Spleen (tissue), 11 donors: Measurements from ENCODE around the gene TAF13. TPM values are rescaled to one million over a fixed set of nuclear protein-coding genes. Genes with fewer than 3 reads are reported as not detected.

Experiments used
- DNase-seq: peaks from one replicate; pipeline ENCODE4 v3.0.0-alpha.2; 2020
- H3K27ac ChIP-seq, 8 donors: fragments of 200-600 bp; sonication (generic) in 7 of 8; 1 replicate in 4 of 8; 2 replicates in 4 of 8; pipeline versions ENCODE4 v1.5.0 to v1.8.0; 2016 to 2021; ENCODE audit warnings: inconsistent platforms in 4 of 8, mild to moderate bottlenecking in 4 of 8, moderate library complexity in 1 of 8
- H3K27me3 ChIP-seq, 7 donors: fragments of 200-600 bp; sonication (generic) in 6 of 7; replicated peaks in 1 of 7; 1 replicate in 4 of 7; 2 replicates in 3 of 7; pipeline versions ENCODE4 v1.5.0 to v1.8.0; 2016 to 2021; ENCODE audit warnings: inconsistent platforms in 3 of 7, mild to moderate bottlenecking in 1 of 7
- H3K36me3 ChIP-seq, 6 donors: fragments of 200-600 bp; sonication (generic) in 5 of 6; 1 replicate in 4 of 6; 2 replicates in 2 of 6; pipeline versions ENCODE4 v1.5.0 to v1.8.0; 2016 to 2021; ENCODE audit warnings: inconsistent platforms in 2 of 6
- H3K4me1 ChIP-seq, 6 donors: fragments of 200-600 bp; sonication (generic) in 5 of 6; 1 replicate in 3 of 6; 2 replicates in 3 of 6; pipeline versions ENCODE4 v1.5.0 to v1.8.0; 2016 to 2021; ENCODE audit warnings: inconsistent platforms in 3 of 6
- H3K4me3 ChIP-seq, 8 donors: fragments of 200-600 bp; sonication (generic) in 7 of 8; 1 replicate in 4 of 8; 2 replicates in 4 of 8; pipeline versions ENCODE4 v1.5.0 to v1.8.0; 2016 to 2021; ENCODE audit warnings: inconsistent platforms in 4 of 8, mild to moderate bottlenecking in 4 of 8, moderate library complexity in 2 of 8
- H3K9me3 ChIP-seq, 8 donors: fragments of 200-600 bp; sonication (generic) in 7 of 8; 1 replicate in 4 of 8; 2 replicates in 4 of 8; pipeline versions ENCODE4 v1.5.0 to v1.8.0; 2016 to 2021; ENCODE audit warnings: inconsistent platforms in 4 of 8
- POLR2A ChIP-seq, 3 donors: fragments of 450-650 bp; IDR thresholded peaks; one replicate each; pipeline ENCODE4 v1.5.1; 2017; ENCODE audit warnings: antibody characterized with exemption in 3 of 3, mild to moderate bottlenecking in 1 of 3
- POLR2AphosphoS5 ChIP-seq, 3 donors: sonication (generic); formaldehyde crosslinking; IDR thresholded peaks; one replicate each; pipeline ENCODE4 v1.5.1; 2017; ENCODE audit warnings: antibody characterized with exemption in 3 of 3
- WGBS, 5 donors: extraction: QIAGEN DNeasy Blood & Tissue Kit in 3 of 5; methylation state at CpG; one replicate each; pipeline versions ENCODE4 v1.1.5 to v1.1.7; 2013 to 2018; 5-methylcytosine and 5-hydroxymethylcytosine counted together
- intact Hi-C: fragments of 100-400 bp; cut with DNase I; formaldehyde crosslinking; loops from one replicate; pipeline ENCODE4 v1.15.0; 2023; ENCODE audit warnings: low total_unique reads
- polyA plus RNA-seq, 3 donors: library from polyadenylated mRNA; stranded (reverse); fragments of 200-250 nt; gene quantifications; one replicate each; pipeline ENCODE4 v1.2.1, GENCODE V29; 2013
- total RNA-seq, 7 donors: library from RNA; depleted of rRNA in 3 of 7; stranded (reverse); fragments of >200 nt in 3 of 7; fragmentation: NEBNext Ultra II Directional in 4 of 7; extraction: Animal tissue kit (Norgen Biotek cat#: 25700) in 4 of 7; gene quantifications; one replicate each; pipeline versions ENCODE4 v1.1.0 to v1.2.1, GENCODE V29; 2016 to 2021
- TF ChIP-seq, protein P1 (sequence below), 11 experiments: fragments of 200-600 bp in 7 of 11; fragments of 450-650 bp in 4 of 11; sonication (generic) in 4 of 11; IDR thresholded peaks in 8 of 11; conservative IDR thresholded peaks in 3 of 11; 1 replicate in 7 of 11; 2 replicates in 4 of 11; pipeline versions ENCODE4 v1.4.0 to v1.8.0; 2016 to 2021; ENCODE audit warnings: antibody characterized with exemption in 11 of 11, inconsistent platforms in 4 of 11, mild to moderate bottlenecking in 1 of 11
- donor health status: healthy with polysubstance abuse.
- donor health status: DM: no; HTN: no; CAD: no; lungs with moderate emphysema.
- donor health status: DM: no; HTN: no; CAD: no.
- donor health status: Bipolar disorder and iron deficiency.
- donor health status: healthy.
- donor health status: DM: no; HTN: no; CAD: no.
- donor health status: DM: yes; HTN: yes; CAD: no.

The TAF13 gene
- total and polyA plus RNA-seq, 10 donors = 9.0 to 32.5 (median 22.7) TPM

DNA sequence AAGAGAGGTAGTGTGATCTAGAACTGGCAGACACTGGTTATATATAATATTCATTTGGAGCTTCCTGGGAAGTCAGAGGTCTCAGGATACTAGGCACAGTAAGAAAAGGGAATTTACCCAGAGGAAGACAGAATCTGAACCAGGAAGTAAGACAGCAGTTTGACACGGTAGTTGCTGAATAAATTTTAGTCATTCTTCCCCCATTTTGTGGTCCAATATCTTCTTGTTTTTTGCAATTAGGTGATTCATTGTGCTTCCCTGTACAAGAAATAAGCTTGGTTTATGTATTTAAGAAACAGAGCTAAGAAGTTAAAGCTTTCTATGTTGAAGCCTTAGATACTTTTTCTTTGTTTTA, 16.0 kb upstream of the TAF13 start:
- Histone ChIP-seq H3K27ac (peak overlapping the region; percentile 93 to 99 (median 98)), H3K4me1 (peaks cover 11 to 62% (median 42%) of the 10 kb centered on the region in 6 donors), H3K4me3 (peak overlapping the region; percentile 59 to 86 (median 66)), H3K36me3 (peaks cover 2 to 45% (median 26%) of the 10 kb centered on the region in 6 donors), H3K9me3 (peaks cover 0 to 8% (median 0%) of the 10 kb centered on the region in 8 donors), H3K27me3 (no peaks in the 10 kb centered on the region)
- TF ChIP-seq POLR2AphosphoS5 (IDR thresholded peaks at IDR 0.05) = no peak
- TF ChIP-seq POLR2A (IDR thresholded peaks at IDR 0.05) = no peak
- TF ChIP-seq, protein P1, sequence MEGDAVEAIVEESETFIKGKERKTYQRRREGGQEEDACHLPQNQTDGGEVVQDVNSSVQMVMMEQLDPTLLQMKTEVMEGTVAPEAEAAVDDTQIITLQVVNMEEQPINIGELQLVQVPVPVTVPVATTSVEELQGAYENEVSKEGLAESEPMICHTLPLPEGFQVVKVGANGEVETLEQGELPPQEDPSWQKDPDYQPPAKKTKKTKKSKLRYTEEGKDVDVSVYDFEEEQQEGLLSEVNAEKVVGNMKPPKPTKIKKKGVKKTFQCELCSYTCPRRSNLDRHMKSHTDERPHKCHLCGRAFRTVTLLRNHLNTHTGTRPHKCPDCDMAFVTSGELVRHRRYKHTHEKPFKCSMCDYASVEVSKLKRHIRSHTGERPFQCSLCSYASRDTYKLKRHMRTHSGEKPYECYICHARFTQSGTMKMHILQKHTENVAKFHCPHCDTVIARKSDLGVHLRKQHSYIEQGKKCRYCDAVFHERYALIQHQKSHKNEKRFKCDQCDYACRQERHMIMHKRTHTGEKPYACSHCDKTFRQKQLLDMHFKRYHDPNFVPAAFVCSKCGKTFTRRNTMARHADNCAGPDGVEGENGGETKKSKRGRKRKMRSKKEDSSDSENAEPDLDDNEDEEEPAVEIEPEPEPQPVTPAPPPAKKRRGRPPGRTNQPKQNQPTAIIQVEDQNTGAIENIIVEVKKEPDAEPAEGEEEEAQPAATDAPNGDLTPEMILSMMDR (IDR thresholded peaks at IDR 0.05 in 8 of 11, conservative IDR thresholded peaks at IDR 0.05 in 3 of 11) = no peak
- intact Hi-C loops = no loop called here
- DNase-seq = no peak
- 0 to 2% (median 0%) methylated on average over 1 of the region's 1 CpG for WGBS, 5 donors

DNA sequence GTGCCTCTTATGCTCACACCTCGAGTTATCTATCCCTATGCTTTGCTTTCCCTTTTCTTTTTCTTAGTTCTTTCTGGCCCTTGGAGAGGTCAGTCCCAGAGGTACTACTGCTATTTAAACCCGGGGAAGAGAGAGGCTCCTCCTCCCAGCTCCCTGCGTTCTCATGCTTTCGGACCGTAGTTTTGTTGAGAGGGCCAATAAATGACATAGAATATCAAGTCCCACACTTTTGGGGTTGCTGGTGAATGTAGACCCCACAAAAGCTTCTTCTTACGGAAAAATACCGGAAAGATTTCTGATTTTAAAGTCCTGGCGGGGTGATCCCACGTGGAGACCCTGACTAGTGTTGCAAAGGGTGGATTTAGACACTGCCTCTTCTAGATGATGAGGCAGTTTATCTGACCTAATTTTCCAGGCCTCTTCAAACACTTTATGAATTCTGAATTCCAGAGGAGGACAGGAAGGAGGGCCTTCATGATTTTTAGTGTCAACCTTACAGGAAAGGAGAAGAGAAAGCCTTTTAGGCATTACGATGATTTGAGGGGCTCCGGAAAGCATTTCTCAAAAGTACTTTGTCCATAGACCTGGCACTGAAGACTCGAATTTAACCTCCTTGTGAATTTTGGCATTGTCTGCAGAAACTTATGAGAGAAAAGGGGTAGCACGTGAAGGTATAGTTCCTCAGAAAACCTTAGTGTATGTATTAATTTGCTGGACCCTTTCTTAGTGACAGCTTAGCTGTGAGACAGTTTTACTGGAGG, 15.5 kb upstream of the TAF13 start:
- TF ChIP-seq POLR2A (IDR thresholded peaks at IDR 0.05) = no peak
- TF ChIP-seq, protein P1 (IDR thresholded peaks at IDR 0.05 in 8 of 11, conservative IDR thresholded peaks at IDR 0.05 in 3 of 11) = no peak
- TF ChIP-seq POLR2AphosphoS5 (IDR thresholded peaks at IDR 0.05) = no peak
- Histone ChIP-seq H3K27me3 (no peaks in the 10 kb centered on the region), H3K36me3 (peaks cover 2 to 39% (median 26%) of the 10 kb centered on the region in 6 donors), H3K9me3 (peaks cover 0 to 8% (median 0%) of the 10 kb centered on the region in 8 donors), H3K4me1 (peaks cover 11 to 64% (median 40%) of the 10 kb centered on the region in 6 donors), H3K4me3 (peak overlapping the region; percentile 59 to 86 (median 66)), H3K27ac (peak overlapping the region; percentile 93 to 99 (median 98))
- no peak for DNase-seq
- WGBS, 5 donors = 1 to 4% (median 2%) methylated on average over 13 of the region's 13 CpGs
- intact Hi-C loops = no loop called here

DNA sequence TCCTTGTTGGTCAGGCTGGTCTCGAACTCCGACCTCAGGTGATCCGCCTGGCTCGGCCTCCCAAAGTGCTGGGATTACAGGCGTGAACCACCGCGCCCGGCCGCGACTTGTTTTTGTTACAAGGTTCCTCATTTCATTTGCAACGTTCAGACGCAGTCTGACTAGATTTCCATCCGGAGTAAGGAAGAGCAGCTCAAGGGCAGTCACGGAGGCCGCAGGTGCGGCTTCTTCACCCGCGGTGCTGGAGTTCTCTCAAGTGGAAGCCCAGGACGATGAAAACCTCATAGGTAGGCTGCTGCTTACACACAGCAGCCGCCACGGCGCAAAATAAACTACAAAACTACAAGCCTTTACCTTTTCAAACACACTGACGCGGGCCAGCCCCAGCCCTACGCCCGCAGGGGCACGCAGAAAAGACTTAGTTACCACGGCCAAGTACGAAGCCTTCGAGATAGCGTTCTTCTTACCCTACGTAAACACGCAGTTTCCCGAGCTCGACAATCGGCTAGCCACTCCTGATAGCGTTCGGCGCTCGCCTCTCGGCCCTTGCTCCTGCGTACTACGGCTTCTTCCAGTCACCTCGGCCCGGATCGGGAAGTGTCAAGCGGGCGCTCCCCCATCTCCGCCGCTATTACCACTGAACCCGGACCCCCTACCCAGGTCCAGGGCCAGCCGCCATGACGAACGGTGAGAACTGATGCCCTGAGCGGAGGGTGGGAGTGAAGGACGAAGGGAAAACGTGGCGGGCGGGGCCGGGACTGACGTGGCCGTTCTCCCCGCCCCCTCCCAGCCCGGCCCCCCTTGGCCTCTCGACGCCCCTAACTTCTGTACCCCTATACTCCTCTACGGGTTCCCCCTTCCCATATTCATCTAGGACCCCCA, 14.6 kb upstream of the TAF13 start, which contains the start of gene TMEM167B:
TSS of gene TMEM167B (plus strand) at position 569 of the 882 bp plus-strand sequence. CDS start at position 678, 109 bp downstream.
- Histone ChIP-seq H3K4me3 (peak within 1 kb of the TSS; percentile 59 to 86 (median 66)), H3K27ac (peak within 1 kb of the TSS; percentile 93 to 99 (median 98)), H3K36me3 (peaks cover 2 to 31% (median 22%) of the 10 kb centered on the region in 6 donors), H3K9me3 (peaks cover 0 to 8% (median 0%) of the 10 kb centered on the region in 8 donors), H3K4me1 (peaks cover 11 to 64% (median 38%) of the 10 kb centered on the region in 6 donors), H3K27me3 (no peaks in the 10 kb centered on the region)
- intact Hi-C loops = no loop called here
- peak; percentile 98 for DNase-seq
- peak; percentile 22 to 61 (median 51) for TF ChIP-seq POLR2A (IDR thresholded peaks at IDR 0.05)
- peak; percentile 93 to 96 (median 95) for TF ChIP-seq POLR2AphosphoS5 (IDR thresholded peaks at IDR 0.05)
- TF ChIP-seq, protein P1 (IDR thresholded peaks at IDR 0.05 in 8 of 11, conservative IDR thresholded peaks at IDR 0.05 in 3 of 11) = peak in 2 of 11 experiments; percentile 5 to 9
- WGBS, 5 donors = 3 to 8% (median 3%) methylated on average over 35 to 67 of the region's 67 CpGs
